ENCODE measurements around the gene KCNJ1. TPM values are rescaled to one million over a fixed set of nuclear protein-coding genes. Genes with fewer than 3 reads are reported as not detected.
A peak's percentile ranks its signal among the peaks of the same experiment; 100 is the strongest.

Gene KCNJ1
- total and polyA plus RNA-seq, 4 donors = 0.01 to 0.31 (median 0.14) TPM

GRCh38 chr11:128802358-128802981 lies 64.6 kb downstream of the KCNJ1 start:
- ATAC-seq (ENCODE audit: insufficient read depth, low FRiP score) = no peak
- no peak for TF ChIP-seq CTCF (IDR thresholded peaks at IDR 0.05; ENCODE audit: control extremely low read depth, extremely low read depth)
- H3K27ac ChIP-seq (ENCODE audit: low read depth in 1 of 2, low read length in 1 of 2) = no peak overlapping the region
- DNase-seq = peak in 2 of 3 donors; percentile 44 to 51
- H3K4me3 ChIP-seq = no peak overlapping the region
- no peaks in the 10 kb centered on the region for H3K9me3 ChIP-seq (ENCODE audit: control insufficient read depth in 4 of 4, insufficient read depth in 3 of 4, low read length in 3 of 4)
- peaks cover 0 to 13% (median 8%) of the 10 kb centered on the region in 5 donors for H3K4me1 ChIP-seq (ENCODE audit: control insufficient read depth in 5 of 5, insufficient read depth in 5 of 5, low read length in 5 of 5)
- no peak overlapping the region for H3K9ac ChIP-seq (ENCODE audit: insufficient read depth in 1 of 2, low read length in 2 of 2)
- peaks cover 0 to 14% (median 2%) of the 10 kb centered on the region in 4 donors for H3K36me3 ChIP-seq (ENCODE audit: control insufficient read depth in 4 of 4, insufficient read depth in 4 of 4, low read length in 4 of 4)
- no peaks in the 10 kb centered on the region for H3K27me3 ChIP-seq (ENCODE audit: control insufficient read depth in 3 of 3, insufficient read depth in 3 of 3, low read length in 2 of 3)
- 74 to 76% methylated on average over 4 of the region's 4 CpGs for WGBS, 2 donors

- Histone ChIP-seq H3K9ac (ENCODE audit: insufficient read depth in 1 of 2, low read length in 2 of 2) (no peak overlapping the region), H3K4me1 (ENCODE audit: control insufficient read depth in 5 of 5, insufficient read depth in 5 of 5, low read length in 5 of 5) (peaks cover 0 to 13% (median 8%) of the 10 kb centered on the region in 5 donors), H3K36me3 (ENCODE audit: control insufficient read depth in 4 of 4, insufficient read depth in 4 of 4, low read length in 4 of 4) (peaks cover 0 to 12% (median 2%) of the 10 kb centered on the region in 4 donors), H3K9me3 (ENCODE audit: control insufficient read depth in 4 of 4, insufficient read depth in 3 of 4, low read length in 3 of 4) (no peaks in the 10 kb centered on the region), H3K27me3 (ENCODE audit: control insufficient read depth in 3 of 3, insufficient read depth in 3 of 3, low read length in 2 of 3) (no peaks in the 10 kb centered on the region), H3K27ac (ENCODE audit: low read depth in 1 of 2, low read length in 1 of 2) (no peak overlapping the region), H3K4me3 (no peak overlapping the region)
- TF ChIP-seq CTCF (IDR thresholded peaks at IDR 0.05; ENCODE audit: control extremely low read depth, extremely low read depth) = no peak
- 93% methylated on average over 8 of the region's 8 CpGs for WGBS, 2 donors
- ATAC-seq (ENCODE audit: insufficient read depth, low FRiP score) = no peak
- DNase-seq = no peak
Observed at GRCh38 chr11:128800871-128801417, 66.2 kb downstream of the KCNJ1 start.

- H3K27ac ChIP-seq (ENCODE audit: low read depth in 1 of 2, low read length in 1 of 2) = no peak overlapping the region
- WGBS, 2 donors = 87 to 91% methylated on average over 2 of the region's 2 CpGs
- H3K27me3 ChIP-seq (ENCODE audit: control insufficient read depth in 3 of 3, insufficient read depth in 3 of 3, low read length in 2 of 3) = no peaks in the 10 kb centered on the region
- H3K9me3 ChIP-seq (ENCODE audit: control insufficient read depth in 4 of 4, insufficient read depth in 3 of 4, low read length in 3 of 4) = no peaks in the 10 kb centered on the region
- DNase-seq (no peak), ATAC-seq (ENCODE audit: insufficient read depth, low FRiP score) (no peak)
- H3K9ac ChIP-seq (ENCODE audit: insufficient read depth in 1 of 2, low read length in 2 of 2) = no peak overlapping the region
- no peak for TF ChIP-seq CTCF (IDR thresholded peaks at IDR 0.05; ENCODE audit: control extremely low read depth, extremely low read depth)
- H3K4me1 ChIP-seq (ENCODE audit: control insufficient read depth in 5 of 5, insufficient read depth in 5 of 5, low read length in 5 of 5) = no peaks in the 10 kb centered on the region
- no peak overlapping the region for H3K4me3 ChIP-seq
- peaks cover 0 to 12% (median 2%) of the 10 kb centered on the region in 4 donors for H3K36me3 ChIP-seq (ENCODE audit: control insufficient read depth in 4 of 4, insufficient read depth in 4 of 4, low read length in 4 of 4)
Observed at GRCh38 chr11:128796270-128796669, 70.8 kb downstream of the KCNJ1 start.

Data from lung (tissue), 12 donors.